Sigmoid colon (tissue), 7 donors: Measurements from ENCODE around the gene BCL10. TPM values are rescaled to one million over a fixed set of nuclear protein-coding genes. Genes with fewer than 3 reads are reported as not detected.
A peak's percentile ranks its signal among the peaks of the same experiment; 100 is the strongest.

Experiments
- DNase-seq: peaks from one replicate; pipeline ENCODE4 v3.0.0-alpha.2; 2019
- H3K27ac ChIP-seq, 4 donors: fragments of 200-600 bp; sonication (generic); one replicate each; pipeline ENCODE4 v1.5.1; 2016 to 2019; ENCODE audit warnings: mild to moderate bottlenecking in 1 of 4
- H3K27me3 ChIP-seq, 3 donors: fragments of 200-600 bp; sonication (generic); one replicate each; pipeline ENCODE4 v1.5.1; 2019; ENCODE audit warnings: mild to moderate bottlenecking in 1 of 3
- H3K36me3 ChIP-seq, 4 donors: fragments of 200-600 bp; sonication (generic); one replicate each; pipeline ENCODE4 v1.5.1; 2016 to 2019
- H3K4me1 ChIP-seq, 4 donors: fragments of 200-600 bp; sonication (generic); one replicate each; pipeline ENCODE4 v1.5.1; 2017 to 2019
- H3K4me3 ChIP-seq, 4 donors: fragments of 200-600 bp; sonication (generic); one replicate each; pipeline ENCODE4 v1.5.1; 2017 to 2019; ENCODE audit warnings: mild to moderate bottlenecking in 2 of 4, moderate library complexity in 1 of 4
- H3K9me3 ChIP-seq, 4 donors: fragments of 200-600 bp in 3 of 4; sonication (generic) in 3 of 4; one replicate each; pipeline versions ENCODE4 v1.5.1 to v1.6.1; 2013 to 2019
- EP300 ChIP-seq, 4 donors: sonication (generic); formaldehyde crosslinking; IDR thresholded peaks; one replicate each; pipeline ENCODE4 v1.6.1; 2017; ENCODE audit warnings: antibody characterized with exemption in 4 of 4
- POLR2A ChIP-seq, 2 donors: fragments of 450-650 bp; IDR thresholded peaks; one replicate each; pipeline ENCODE4 v1.6.1; 2016; ENCODE audit warnings: antibody characterized with exemption in 2 of 2, mild to moderate bottlenecking in 2 of 2, moderate library complexity in 2 of 2
- POLR2AphosphoS5 ChIP-seq, 4 donors: sonication (generic); formaldehyde crosslinking; IDR thresholded peaks; one replicate each; pipeline ENCODE4 v1.6.1; 2017; ENCODE audit warnings: antibody characterized with exemption in 4 of 4
- WGBS, 2 donors: extraction: QIAGEN DNeasy Blood & Tissue Kit; methylation state at CpG; one replicate each; pipeline ENCODE4 v1.1.7; 2013; 5-methylcytosine and 5-hydroxymethylcytosine counted together
- intact Hi-C: fragments of 100-400 bp; cut with DNase I; formaldehyde crosslinking; loops from one replicate; pipeline ENCODE4 v1.15.1; 2023
- polyA plus RNA-seq, 3 donors: library from polyadenylated mRNA; stranded (reverse); fragments of 200-250 nt; gene quantifications; one replicate each; pipeline ENCODE4 v1.2.3, GENCODE V29; 2013
- total RNA-seq, 4 donors: library from RNA; depleted of rRNA; stranded (reverse); fragments of >200 nt; gene quantifications; one replicate each; pipeline ENCODE4 v1.1.0, GENCODE V29; 2016
- TF ChIP-seq, protein P1 (sequence below), 4 experiments: fragments of 450-650 bp in 3 of 4; fragments of 200-600 bp in 1 of 4; IDR thresholded peaks; one replicate each; pipeline ENCODE4 v1.5.1; 2016 to 2019; ENCODE audit warnings: antibody characterized with exemption in 4 of 4, mild to moderate bottlenecking in 3 of 4, moderate library complexity in 2 of 4
- donor health status: healthy with polysubstance abuse.
- donor health status: Bipolar disorder and iron deficiency.
- donor health status: healthy.

The BCL10 gene
- total and polyA plus RNA-seq, 7 donors, result 6.7 to 49.7 (median 14.2) TPM

DNA sequence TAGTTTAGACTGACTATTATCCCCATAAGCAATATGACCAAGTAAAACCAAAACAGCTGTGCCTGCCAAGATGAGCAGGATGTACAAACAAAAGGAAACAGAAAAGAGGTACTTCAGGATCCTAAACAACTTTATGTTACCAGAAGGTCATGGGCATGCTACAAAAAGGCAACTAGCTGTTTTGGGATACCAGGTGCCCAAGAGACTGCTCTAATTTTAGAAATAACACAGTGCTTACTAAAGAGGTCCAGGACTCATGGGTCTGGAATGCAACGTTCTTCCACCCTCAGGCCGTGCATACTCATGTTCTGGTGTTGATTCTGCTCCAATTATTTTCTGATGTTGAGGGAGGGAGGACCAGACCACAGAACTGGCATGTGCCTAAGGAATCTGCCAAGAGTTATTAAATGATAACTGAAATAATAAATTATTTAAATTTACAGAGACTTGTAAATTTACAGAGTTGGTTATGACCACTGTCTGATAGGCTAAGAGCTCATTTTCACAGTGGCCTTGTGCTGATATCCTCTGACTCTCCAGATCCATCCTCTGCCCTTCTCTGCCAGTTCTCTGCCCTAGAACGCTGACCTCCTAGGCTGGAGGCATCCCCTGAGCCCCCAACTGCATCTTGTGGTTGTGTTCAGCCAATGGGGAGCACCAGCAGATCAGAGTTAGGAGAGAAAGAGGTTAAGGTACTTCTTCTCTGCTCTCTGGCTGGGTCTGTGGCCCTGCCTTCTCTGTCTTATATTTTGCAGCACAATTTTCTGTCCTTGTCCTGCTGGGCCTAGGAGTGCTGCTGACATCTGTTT, 37.7 kb upstream of the BCL10 start:
- intact Hi-C loops, result loop anchor here (10.0 kb wide), 1 partner anchor 91 kb away; no protein-coding TSS in a partner anchor
- no peaks in the 10 kb centered on the region for H3K9me3 ChIP-seq
- TF ChIP-seq POLR2A (IDR thresholded peaks at IDR 0.05), result no peak
- peak in 1 of 4 donors; percentile 40 for TF ChIP-seq POLR2AphosphoS5 (IDR thresholded peaks at IDR 0.05)
- H3K4me1 ChIP-seq, result peaks cover 0 to 22% (median 16%) of the 10 kb centered on the region in 4 donors
- WGBS, 2 donors, result 69 to 74% methylated on average over 3 of the region's 3 CpGs
- no peaks in the 10 kb centered on the region for H3K27me3 ChIP-seq
- H3K27ac ChIP-seq, result peak overlapping the region; percentile 9 to 73 (median 45)
- no peaks in the 10 kb centered on the region for H3K36me3 ChIP-seq
- DNase-seq, result no peak
- no peak overlapping the region for H3K4me3 ChIP-seq

DNA sequence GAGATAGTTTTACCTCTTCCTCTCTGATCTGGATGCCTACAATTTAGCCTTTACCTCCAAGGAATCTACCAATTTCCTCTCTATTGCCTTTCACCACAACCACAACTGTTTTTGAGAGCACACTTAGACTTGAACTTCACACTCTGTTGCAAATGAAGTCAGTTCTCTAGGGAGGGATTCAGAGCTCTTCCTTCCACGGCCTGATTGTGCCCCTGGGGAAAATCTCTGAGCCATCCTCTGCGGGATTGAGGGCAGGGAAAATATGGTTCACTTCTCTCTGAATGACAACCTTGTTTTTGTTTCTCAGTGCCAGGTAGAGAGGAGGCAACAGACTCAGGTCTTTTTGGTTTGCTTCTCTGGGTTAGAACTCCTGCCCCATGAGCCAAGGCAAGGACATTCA, 35.4 kb upstream of the BCL10 start:
- Histone ChIP-seq H3K36me3 (no peaks in the 10 kb centered on the region), H3K4me3 (no peak overlapping the region), H3K4me1 (peaks cover 0 to 29% (median 20%) of the 10 kb centered on the region in 4 donors), H3K27me3 (no peaks in the 10 kb centered on the region), H3K9me3 (no peaks in the 10 kb centered on the region), H3K27ac (no peak overlapping the region)
- intact Hi-C loops, result loop anchor here (10.0 kb wide), 1 partner anchor 93 kb away; no protein-coding TSS in a partner anchor
- DNase-seq, result no peak
- 72 to 91% methylated on average over 2 of the region's 2 CpGs for WGBS, 2 donors
- TF ChIP-seq POLR2A (IDR thresholded peaks at IDR 0.05) (no peak), POLR2AphosphoS5 (IDR thresholded peaks at IDR 0.05) (no peak), EP300 (IDR thresholded peaks at IDR 0.05) (no peak)
- TF ChIP-seq, protein P1, sequence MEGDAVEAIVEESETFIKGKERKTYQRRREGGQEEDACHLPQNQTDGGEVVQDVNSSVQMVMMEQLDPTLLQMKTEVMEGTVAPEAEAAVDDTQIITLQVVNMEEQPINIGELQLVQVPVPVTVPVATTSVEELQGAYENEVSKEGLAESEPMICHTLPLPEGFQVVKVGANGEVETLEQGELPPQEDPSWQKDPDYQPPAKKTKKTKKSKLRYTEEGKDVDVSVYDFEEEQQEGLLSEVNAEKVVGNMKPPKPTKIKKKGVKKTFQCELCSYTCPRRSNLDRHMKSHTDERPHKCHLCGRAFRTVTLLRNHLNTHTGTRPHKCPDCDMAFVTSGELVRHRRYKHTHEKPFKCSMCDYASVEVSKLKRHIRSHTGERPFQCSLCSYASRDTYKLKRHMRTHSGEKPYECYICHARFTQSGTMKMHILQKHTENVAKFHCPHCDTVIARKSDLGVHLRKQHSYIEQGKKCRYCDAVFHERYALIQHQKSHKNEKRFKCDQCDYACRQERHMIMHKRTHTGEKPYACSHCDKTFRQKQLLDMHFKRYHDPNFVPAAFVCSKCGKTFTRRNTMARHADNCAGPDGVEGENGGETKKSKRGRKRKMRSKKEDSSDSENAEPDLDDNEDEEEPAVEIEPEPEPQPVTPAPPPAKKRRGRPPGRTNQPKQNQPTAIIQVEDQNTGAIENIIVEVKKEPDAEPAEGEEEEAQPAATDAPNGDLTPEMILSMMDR (IDR thresholded peaks at IDR 0.05), result no peak

DNA sequence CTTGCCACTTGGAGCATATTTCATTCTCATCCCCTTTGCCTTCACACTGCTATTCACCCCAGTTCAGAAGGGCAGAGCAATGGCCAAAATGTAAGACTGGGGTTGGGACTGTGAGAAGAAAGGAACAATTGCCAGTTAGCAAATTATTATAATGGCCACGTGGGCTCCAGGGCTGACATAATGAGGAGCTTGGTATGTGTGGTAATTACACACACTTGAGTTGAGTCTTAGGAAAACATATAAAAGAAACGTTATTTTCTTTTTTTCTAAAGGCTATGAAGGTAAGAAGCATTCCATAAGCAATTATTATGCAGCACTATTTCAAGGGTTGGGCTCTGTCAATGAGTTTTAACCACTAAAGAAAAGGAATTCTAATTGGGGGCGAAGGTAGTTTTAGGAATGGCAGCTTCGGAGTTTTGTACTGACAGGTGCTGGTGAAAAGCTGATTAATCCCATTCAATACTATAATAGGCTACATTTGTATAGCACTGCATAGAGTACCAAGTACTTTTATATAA, 32.5 kb upstream of the BCL10 start:
- Histone ChIP-seq H3K4me3 (no peak overlapping the region), H3K36me3 (no peaks in the 10 kb centered on the region), H3K27me3 (no peaks in the 10 kb centered on the region), H3K27ac (no peak overlapping the region), H3K4me1 (peaks cover 0 to 13% (median 6%) of the 10 kb centered on the region in 4 donors), H3K9me3 (no peaks in the 10 kb centered on the region)
- 37 to 75% methylated on average over 4 of the region's 4 CpGs for WGBS, 2 donors
- intact Hi-C loops, result loop anchor here (1.0 to 10.0 kb wide), 6 partner anchors 156 to 576 kb away; partner anchors contain the start of genes DDAH1 and ZNHIT6
- no peak for DNase-seq
- TF ChIP-seq EP300 (IDR thresholded peaks at IDR 0.05) (no peak), POLR2A (IDR thresholded peaks at IDR 0.05) (no peak), POLR2AphosphoS5 (IDR thresholded peaks at IDR 0.05) (no peak)

DNA sequence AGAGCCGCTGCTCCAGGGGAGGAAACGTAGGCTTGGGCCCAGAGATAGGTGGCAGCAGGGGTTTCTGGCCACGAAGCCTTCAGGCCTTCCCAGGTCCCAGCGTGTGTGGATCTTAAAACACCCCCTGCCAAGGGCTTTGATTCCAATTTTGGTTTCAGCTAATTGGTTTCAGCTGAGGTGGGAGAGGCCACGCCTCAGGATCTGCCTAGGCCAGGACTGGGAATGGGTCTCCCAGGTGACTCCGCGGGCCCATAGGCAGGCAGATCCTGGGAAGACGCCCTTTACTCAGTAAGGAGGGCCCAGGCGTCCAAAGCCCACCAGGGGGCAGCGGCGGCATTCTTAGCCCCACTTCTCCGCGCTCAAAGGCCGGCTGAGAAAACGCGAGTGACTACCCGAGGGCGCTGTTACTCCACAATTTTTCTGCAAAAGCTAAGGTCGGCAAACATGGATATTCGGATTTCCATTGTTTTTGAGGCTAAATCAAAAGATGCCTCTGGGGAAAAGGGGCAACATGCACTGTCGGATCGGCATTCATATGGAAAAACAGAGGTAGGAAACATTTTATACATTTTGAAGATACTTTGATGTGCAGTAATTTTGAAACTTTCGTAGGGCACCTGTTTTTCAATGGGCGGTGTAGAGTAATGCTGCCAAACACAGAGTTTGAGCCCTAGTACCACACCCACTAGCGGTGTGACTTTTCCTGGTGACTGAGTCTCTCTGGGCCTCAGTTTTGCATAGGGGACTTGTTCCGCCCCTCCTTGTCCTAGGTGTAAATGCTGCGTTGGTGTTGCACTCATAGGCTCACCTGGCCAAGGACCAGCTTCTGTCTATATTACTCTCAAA, 31.8 kb upstream of the BCL10 start:
- peak overlapping the region in 1 of 4 donors; percentile 14 for H3K27ac ChIP-seq
- no peaks in the 10 kb centered on the region for H3K27me3 ChIP-seq

DNA sequence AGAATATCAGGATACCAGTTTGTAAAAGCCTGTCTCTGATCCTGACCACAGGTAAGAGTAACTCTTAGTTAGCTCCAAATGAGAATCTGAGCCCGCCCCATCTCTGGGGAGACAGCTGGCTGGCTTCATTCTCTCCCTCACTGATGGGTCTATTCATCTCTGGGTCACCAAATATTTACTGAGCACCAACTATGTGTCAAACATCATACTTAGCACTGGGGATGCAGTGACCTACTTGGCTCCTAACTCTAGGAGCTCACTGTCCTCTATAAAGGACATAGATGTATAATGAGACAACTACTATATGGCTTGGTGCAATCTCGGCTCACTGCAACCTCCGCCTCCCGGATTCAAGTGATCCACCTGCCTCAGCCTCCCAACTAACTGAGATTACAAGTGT, 29.8 kb upstream of the BCL10 start:
- H3K27ac ChIP-seq, result no peak overlapping the region

More for the DNA sequence above, 31.8 kb upstream of the BCL10 start:
- no peak overlapping the region for H3K4me3 ChIP-seq
- peaks cover 0 to 8% (median 3%) of the 10 kb centered on the region in 4 donors for H3K4me1 ChIP-seq
- no peaks in the 10 kb centered on the region for H3K9me3 ChIP-seq
- WGBS, 2 donors, result 18 to 25% methylated on average over 27 of the region's 27 CpGs
- TF ChIP-seq, protein P1 (IDR thresholded peaks at IDR 0.05), result peak; percentile 95 to 99 (median 97)
- peak in 2 of 4 donors; percentile 13 to 19 for TF ChIP-seq POLR2AphosphoS5 (IDR thresholded peaks at IDR 0.05)
- no peak for TF ChIP-seq EP300 (IDR thresholded peaks at IDR 0.05)
- no peaks in the 10 kb centered on the region for H3K36me3 ChIP-seq
- peak; percentile 94 for DNase-seq
- intact Hi-C loops, result loop anchor here (1.0 to 10.0 kb wide), 5 partner anchors 157 to 577 kb away; partner anchors contain the start of genes DDAH1 and ZNHIT6

More for the DNA sequence above, 29.8 kb upstream of the BCL10 start:
- H3K36me3 ChIP-seq, result no peaks in the 10 kb centered on the region
- intact Hi-C loops, result loop anchor here (5.0 to 10.0 kb wide), 2 partner anchors 401 to 579 kb away; partner anchors contain the start of gene ZNHIT6
- no peaks in the 10 kb centered on the region for H3K27me3 ChIP-seq
- peaks cover 0 to 8% (median 3%) of the 10 kb centered on the region in 4 donors for H3K4me1 ChIP-seq
- WGBS, 2 donors, result 94 to 95% methylated on average over 4 of the region's 4 CpGs
- no peak for DNase-seq
- no peaks in the 10 kb centered on the region for H3K9me3 ChIP-seq
- H3K4me3 ChIP-seq, result no peak overlapping the region
- TF ChIP-seq EP300 (IDR thresholded peaks at IDR 0.05) (no peak), POLR2A (IDR thresholded peaks at IDR 0.05) (no peak), POLR2AphosphoS5 (IDR thresholded peaks at IDR 0.05) (no peak)
- TF ChIP-seq, protein P1 (IDR thresholded peaks at IDR 0.05), result no peak
